Esophagus (tissue), 2 donors: ENCODE measurements around the gene SYT5. TPM values are rescaled to one million over a fixed set of nuclear protein-coding genes. Genes with fewer than 3 reads are reported as not detected.
"Not testable (repeated sequence)": the region's sequence is repeated elsewhere in the genome, so short reads cannot be mapped to it uniquely, and the experiment has no call there.

ENCODE experiments used
- H3K27ac ChIP-seq, 2 donors: one replicate each; pipeline ENCODE4 v1.5.1; 2013; ENCODE audit warnings: low read depth in 2 of 2, mild to moderate bottlenecking in 2 of 2, inconsistent platforms in 1 of 2, low read length in 1 of 2, moderate library complexity in 1 of 2
- H3K27me3 ChIP-seq, 2 donors: one replicate each; pipeline ENCODE4 v1.6.1; 2013; ENCODE audit warnings: low read length in 2 of 2, control low read depth in 1 of 2, mild to moderate bottlenecking in 1 of 2; ENCODE audit not compliant: insufficient read depth in 2 of 2, control insufficient read depth in 1 of 2
- H3K36me3 ChIP-seq, 2 donors: one replicate each; pipeline ENCODE4 v1.6.1; 2013; ENCODE audit warnings: low read length in 1 of 2; ENCODE audit not compliant: control insufficient read depth in 2 of 2, insufficient read depth in 2 of 2
- H3K4me1 ChIP-seq, 2 donors: one replicate each; pipeline ENCODE4 v1.6.1; 2013; ENCODE audit warnings: low read length in 1 of 2; ENCODE audit not compliant: control insufficient read depth in 2 of 2, insufficient read depth in 2 of 2
- H3K4me3 ChIP-seq, 2 donors: one replicate each; pipeline ENCODE4 v1.5.1; 2013; ENCODE audit warnings: low read length in 2 of 2, mild to moderate bottlenecking in 2 of 2, low read depth in 1 of 2, moderate library complexity in 1 of 2
- H3K9me3 ChIP-seq, 2 donors: one replicate each; pipeline ENCODE4 v1.6.1; 2013; ENCODE audit warnings: mild to moderate bottlenecking in 2 of 2, low read depth in 1 of 2, low read length in 1 of 2, moderate library complexity in 1 of 2; ENCODE audit not compliant: control insufficient read depth in 2 of 2, insufficient read depth in 1 of 2
- WGBS, 2 donors: extraction: QIAGEN DNeasy Blood & Tissue Kit; methylation state at CpG; one replicate each; pipeline ENCODE4 v1.1.7; 2013; 5-methylcytosine and 5-hydroxymethylcytosine counted together
- polyA plus RNA-seq, 2 donors: library from polyadenylated mRNA; stranded (reverse); fragments of 200-250 nt; gene quantifications; one replicate each; pipeline ENCODE4 v1.2.3, GENCODE V29; 2013
- donor health status: healthy with polysubstance abuse.
- donor health status: Bipolar disorder and iron deficiency.

Gene SYT5
- polyA plus RNA-seq, 2 donors, result 0.05 TPM; not detected in 1

DNA sequence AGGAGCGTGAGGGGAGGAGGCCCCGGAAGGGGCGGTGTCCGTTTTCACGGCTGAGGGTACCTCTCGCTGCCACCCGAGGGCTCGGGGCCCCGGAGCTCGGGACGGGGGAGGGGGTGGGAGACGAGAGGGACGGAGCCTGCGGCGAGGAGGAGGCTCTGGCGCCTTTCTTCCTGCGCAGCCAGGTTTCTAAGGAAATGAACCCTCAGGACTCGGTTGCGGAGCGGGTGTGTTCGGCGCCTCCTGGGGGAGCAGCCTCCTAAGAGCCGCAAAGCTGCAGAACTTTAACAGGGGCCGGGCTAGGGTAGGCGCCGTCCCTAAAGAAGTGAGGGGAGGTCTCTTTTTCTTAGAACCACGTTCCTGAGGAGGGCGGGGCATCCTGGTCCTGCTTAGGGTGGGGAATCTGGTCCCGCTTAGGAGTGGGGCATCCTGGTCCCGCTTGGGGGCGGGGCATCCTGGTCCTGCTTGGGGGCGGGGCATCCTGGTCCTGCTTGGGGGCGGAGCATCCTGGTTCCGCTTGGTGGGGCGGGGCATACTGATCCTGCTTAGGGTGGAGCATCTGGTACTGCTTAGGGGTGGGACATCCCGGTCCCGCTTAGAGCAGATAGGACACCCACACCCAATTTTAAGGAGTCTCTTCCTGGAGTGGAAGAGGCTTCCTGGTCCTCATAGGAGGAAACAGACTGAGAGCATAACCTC is 6.2 kb downstream of the SYT5 start:
- H3K4me3 ChIP-seq, result peak overlapping the region in 1 of 2 donors; percentile 5
- H3K27ac ChIP-seq, result no peak overlapping the region
- WGBS, 2 donors, result 1 to 2% methylated on average over 23 to 37 of the region's 37 CpGs
- H3K27me3 ChIP-seq, result peaks cover 0 to 9% of the 10 kb centered on the region in 2 donors
- no peaks in the 10 kb centered on the region for H3K36me3 ChIP-seq
- no peaks in the 10 kb centered on the region for H3K9me3 ChIP-seq
- H3K4me1 ChIP-seq, result peaks cover 0 to 3% of the 10 kb centered on the region in 2 donors

DNA sequence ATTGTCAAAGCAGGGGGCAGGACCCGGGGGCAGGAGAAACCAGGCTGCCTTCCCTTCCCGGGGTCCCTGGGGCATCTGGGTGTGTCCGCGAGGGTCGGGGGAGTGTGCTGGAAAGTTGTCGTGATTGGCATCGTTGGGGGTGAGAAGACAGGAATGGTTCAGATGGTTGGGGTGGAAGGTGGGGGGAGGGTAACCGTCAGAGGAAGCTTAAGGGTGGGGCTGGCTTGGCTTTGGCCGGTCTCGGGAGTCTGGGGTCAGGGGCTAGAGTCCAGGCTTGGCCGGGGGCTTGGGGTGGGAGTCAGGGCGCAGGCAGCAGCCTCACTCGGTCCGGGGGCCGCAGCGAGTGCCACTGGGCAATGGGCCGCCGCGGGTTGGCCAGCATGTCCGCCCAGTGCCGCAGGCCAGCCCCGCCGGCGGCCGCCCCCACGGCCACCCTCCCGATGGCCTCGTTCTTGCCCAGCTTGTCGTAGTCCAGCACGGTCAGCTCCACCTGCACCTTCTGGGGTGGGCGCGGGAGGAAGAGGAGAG is 6.8 kb downstream of the SYT5 start:
- Histone ChIP-seq H3K27me3 (peaks cover 0 to 9% of the 10 kb centered on the region in 2 donors), H3K36me3 (no peaks in the 10 kb centered on the region), H3K27ac (no peak overlapping the region), H3K9me3 (no peaks in the 10 kb centered on the region), H3K4me3 (peak overlapping the region in 1 of 2 donors; percentile 5), H3K4me1 (peaks cover 0 to 3% of the 10 kb centered on the region in 2 donors)
- 2% methylated on average over 14 to 32 of the region's 32 CpGs for WGBS, 2 donors

GRCh38 chr19:55172741-55173140 is 7.3 kb downstream of the SYT5 start:
- Histone ChIP-seq H3K9me3 (no peaks in the 10 kb centered on the region), H3K4me3 (no peak overlapping the region), H3K36me3 (no peaks in the 10 kb centered on the region), H3K27me3 (peaks cover 0 to 9% of the 10 kb centered on the region in 2 donors), H3K4me1 (peaks cover 0 to 3% of the 10 kb centered on the region in 2 donors), H3K27ac (no peak overlapping the region)
- WGBS, 2 donors, result 13 to 20% methylated on average over 12 of the region's 12 CpGs

- WGBS, 2 donors, result 51 to 54% methylated on average over 9 of the region's 9 CpGs
These were observed 7.8 kb downstream of the SYT5 start for GRCh38 chr19:55172318-55172717.

GRCh38 chr19:55171440-55171839 is 8.6 kb downstream of the SYT5 start:
- peaks cover 0 to 2% of the 10 kb centered on the region in 2 donors for H3K9me3 ChIP-seq
- no peaks in the 10 kb centered on the region for H3K36me3 ChIP-seq
- peaks cover 0 to 9% of the 10 kb centered on the region in 2 donors for H3K27me3 ChIP-seq
- no peak overlapping the region for H3K27ac ChIP-seq
- 80 to 81% methylated on average over 5 of the region's 5 CpGs for WGBS, 2 donors
- H3K4me3 ChIP-seq, result no peak overlapping the region
- H3K4me1 ChIP-seq, result peaks cover 0 to 6% of the 10 kb centered on the region in 2 donors

More at GRCh38 chr19:55172318-55172717, 7.8 kb downstream of the SYT5 start:
- H3K27ac ChIP-seq, H3K36me3 ChIP-seq, H3K4me3 ChIP-seq, H3K9me3 ChIP-seq, H3K4me1 ChIP-seq, H3K27me3 ChIP-seq: not testable (repeated sequence)

DNA sequence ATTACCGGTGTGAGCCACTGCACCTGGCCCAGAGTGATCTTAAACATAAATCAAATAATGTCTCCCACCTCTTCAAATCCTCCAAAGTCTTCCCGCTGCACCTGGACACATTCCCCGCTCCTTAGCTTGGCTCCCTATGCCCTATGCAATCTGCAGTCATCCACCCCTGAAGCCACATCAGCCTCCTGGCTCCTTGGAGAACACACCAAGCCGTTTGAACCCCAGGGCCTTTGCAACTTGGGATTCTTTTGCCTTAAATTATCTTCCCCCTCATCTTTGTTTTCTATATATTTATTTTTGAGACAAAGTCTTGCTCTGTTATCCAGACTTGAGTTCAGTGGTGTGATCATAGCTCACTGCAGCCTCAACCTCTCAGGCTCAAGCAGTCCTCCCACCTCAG is 11.0 kb downstream of the SYT5 start:
- WGBS, 2 donors, result 56 to 62% methylated on average over 4 of the region's 4 CpGs
- peaks cover 0 to 10% of the 10 kb centered on the region in 2 donors for H3K4me1 ChIP-seq
- H3K36me3 ChIP-seq, result no peaks in the 10 kb centered on the region
- H3K9me3 ChIP-seq, result peaks cover 0 to 4% of the 10 kb centered on the region in 2 donors
- no peak overlapping the region for H3K27ac ChIP-seq
- no peak overlapping the region for H3K4me3 ChIP-seq
- H3K27me3 ChIP-seq, result peaks cover 0 to 8% of the 10 kb centered on the region in 2 donors

- Histone ChIP-seq H3K4me1 (peaks cover 0 to 8% of the 10 kb centered on the region in 2 donors), H3K27ac (no peak within 1 kb of the TSS), H3K9me3 (peaks cover 0 to 4% of the 10 kb centered on the region in 2 donors), H3K27me3 (peaks cover 0 to 4% of the 10 kb centered on the region in 2 donors), H3K36me3 (no peaks in the 10 kb centered on the region), H3K4me3 (peak within 1 kb of the TSS; percentile 27 to 35)
- WGBS, 2 donors, result 1% methylated on average over 32 to 33 of the region's 33 CpGs
These were observed 13.4 kb downstream of the SYT5 start, which contains the start of gene DNAAF3 for GRCh38 chr19:55166530-55167268. TSS of gene DNAAF3 (minus strand) at chr19:55166613. CDS start at chr19:55166413, 200 bp downstream.

DNA sequence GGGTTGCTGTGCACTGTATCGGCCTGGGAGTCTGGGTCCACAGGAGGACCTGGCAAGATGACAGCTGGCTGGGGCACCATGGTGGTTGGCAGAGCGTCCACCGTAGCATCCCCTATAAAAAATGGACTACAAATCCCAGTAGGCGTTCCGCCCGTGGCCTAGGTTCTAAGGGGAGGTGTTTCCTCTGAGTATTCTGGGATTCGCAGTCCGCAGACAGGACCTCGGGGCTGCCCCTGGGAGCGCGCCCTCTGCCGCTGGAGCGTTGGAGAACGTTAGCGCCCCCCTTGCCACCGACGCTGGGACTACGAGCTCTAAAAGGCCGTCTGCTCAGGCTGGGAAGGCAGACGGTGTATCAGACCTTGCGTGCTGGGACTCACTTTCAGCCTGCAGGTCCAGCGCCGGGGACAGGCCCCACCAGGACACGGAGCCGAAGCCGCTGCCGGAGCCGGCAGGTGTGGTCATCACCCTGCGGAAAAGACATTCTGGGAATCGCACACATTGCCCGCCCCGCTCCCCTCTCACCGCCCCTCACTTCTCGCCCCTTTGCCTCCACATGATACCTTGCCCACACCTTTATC is 14.0 kb downstream of the SYT5 start:
- H3K36me3 ChIP-seq, result no peaks in the 10 kb centered on the region
- 1 to 2% methylated on average over 26 to 34 of the region's 34 CpGs for WGBS, 2 donors
- H3K4me1 ChIP-seq, result peaks cover under 1 to 8% of the 10 kb centered on the region in 2 donors
- H3K27ac ChIP-seq, result no peak overlapping the region
- peaks cover 0 to 4% of the 10 kb centered on the region in 2 donors for H3K9me3 ChIP-seq
- peaks cover 0 to 7% of the 10 kb centered on the region in 2 donors for H3K27me3 ChIP-seq
- peak overlapping the region; percentile 27 to 35 for H3K4me3 ChIP-seq

- peaks cover 0 to 13% of the 10 kb centered on the region in 2 donors for H3K27me3 ChIP-seq
- WGBS, 2 donors, result 30 to 33% methylated on average over 55 to 61 of the region's 61 CpGs
These were observed 18.3 kb downstream of the SYT5 start for GRCh38 chr19:55161571-55162322.

More at GRCh38 chr19:55161571-55162322, 18.3 kb downstream of the SYT5 start:
- Histone ChIP-seq H3K4me3 (no peak overlapping the region), H3K4me1 (peaks cover 6 to 9% of the 10 kb centered on the region in 2 donors), H3K27ac (no peak overlapping the region), H3K36me3 (no peaks in the 10 kb centered on the region), H3K9me3 (peaks cover 0 to 4% of the 10 kb centered on the region in 2 donors)
